HepG2 (cell line): Measurements from ENCODE around the gene CMIP. TPM values are rescaled to one million over a fixed set of nuclear protein-coding genes. Genes with fewer than 3 reads are reported as not detected.

ENCODE experiments used
- ARID4A ChIP-seq: sonication (generic); formaldehyde crosslinking; IDR thresholded peaks from 2 replicates; pipeline ENCODE4 v1.5.0; 2020; ENCODE audit warnings: mild to moderate bottlenecking, missing genetic modification reagents, borderline replicate concordance
- JUN ChIP-seq: sonication (generic); formaldehyde crosslinking; IDR thresholded peaks from 2 replicates; pipeline ENCODE4 v1.4.0; 2020; ENCODE audit warnings: mild to moderate bottlenecking, missing genetic modification reagents
- KAT8 ChIP-seq: IDR thresholded peaks from 2 replicates; pipeline ENCODE4 v1.6.1; 2016; ENCODE audit warnings: missing genetic modification reagents, missing compliant biosample characterization
- KDM5A ChIP-seq: fragments of 200-600 bp; sonication (generic); IDR thresholded peaks from 2 replicates; pipeline ENCODE4 v1.7.0; 2018; ENCODE audit warnings: antibody characterized with exemption, mild to moderate bottlenecking, low read length, borderline replicate concordance
- KDM6A ChIP-seq: IDR thresholded peaks from 2 replicates; pipeline ENCODE4 v1.6.1; 2016; ENCODE audit warnings: low read depth
- LCORL ChIP-seq, 2 experiments: fragments of 450-650 bp in 1 of 2; sonication (generic) in 1 of 2; formaldehyde crosslinking in 1 of 2; IDR thresholded peaks; 2 replicates each; pipeline versions ENCODE4 v1.5.0 to v1.6.1; 2017 to 2020; ENCODE audit warnings: antibody characterized with exemption in 1 of 2, missing genetic modification reagents in 1 of 2
- PHB2 ChIP-seq: fragments of 450-650 bp; IDR thresholded peaks from 2 replicates; pipeline ENCODE4 v1.6.1; 2018; ENCODE audit not compliant: partially characterized antibody
- RFX1 ChIP-seq: fragments of 450-650 bp; IDR thresholded peaks from 2 replicates; pipeline ENCODE4 v1.6.1; 2017
- SNAPC5 ChIP-seq: sonication (generic); formaldehyde crosslinking; IDR thresholded peaks from 2 replicates; pipeline ENCODE4 v1.8.1; 2023; ENCODE audit warnings: mild to moderate bottlenecking, missing genetic modification reagents, borderline replicate concordance
- SP2 ChIP-seq: sonication (generic); formaldehyde crosslinking; IDR thresholded peaks from 2 replicates; pipeline ENCODE4 v1.5.1; 2020; ENCODE audit warnings: mild to moderate bottlenecking, missing genetic modification reagents
- UBTF ChIP-seq: sonication (generic); formaldehyde crosslinking; IDR thresholded peaks from 2 replicates; pipeline ENCODE4 v1.4.0; 2020; ENCODE audit warnings: mild to moderate bottlenecking, missing genetic modification reagents
- ZNF143 ChIP-seq: sonication (generic); formaldehyde crosslinking; IDR thresholded peaks from 2 replicates; pipeline ENCODE4 v1.4.0; 2020; ENCODE audit warnings: missing genetic modification reagents
- ZNF224 ChIP-seq: sonication (generic); formaldehyde crosslinking; IDR thresholded peaks from 2 replicates; pipeline ENCODE4 v1.5.0; 2020; ENCODE audit warnings: mild to moderate bottlenecking, missing genetic modification reagents
- ZNF367 ChIP-seq: sonication (generic); formaldehyde crosslinking; IDR thresholded peaks from 2 replicates; pipeline ENCODE4 v1.4.0; 2020; ENCODE audit warnings: missing genetic modification reagents, borderline replicate concordance
- ZNF503 ChIP-seq: sonication (generic); formaldehyde crosslinking; IDR thresholded peaks from 2 replicates; pipeline ENCODE4 v1.4.0; 2020; ENCODE audit warnings: missing genetic modification reagents
- ZNF577 ChIP-seq: sonication (generic); formaldehyde crosslinking; IDR thresholded peaks from 2 replicates; pipeline ENCODE4 v1.4.0; 2020; ENCODE audit warnings: mild to moderate bottlenecking, low read depth, missing genetic modification reagents, borderline replicate concordance
- ZNF766 ChIP-seq: sonication (generic); formaldehyde crosslinking; IDR thresholded peaks from 2 replicates; pipeline ENCODE4 v1.5.0; 2020; ENCODE audit warnings: missing genetic modification reagents, borderline replicate concordance
- ZNF780A ChIP-seq: sonication (generic); formaldehyde crosslinking; IDR thresholded peaks from 2 replicates; pipeline ENCODE4 v1.8.0; 2022; ENCODE audit warnings: mild to moderate bottlenecking, missing genetic modification reagents, moderate library complexity
- ZNF850 ChIP-seq: sonication (generic); formaldehyde crosslinking; conservative IDR thresholded peaks from 2 replicates; pipeline ENCODE4 v1.9.0; 2021; ENCODE audit warnings: mild to moderate bottlenecking, missing genetic modification reagents
- ZSCAN31 ChIP-seq: sonication (generic); formaldehyde crosslinking; IDR thresholded peaks from 2 replicates; pipeline ENCODE4 v1.5.0; 2020; ENCODE audit warnings: low read depth, mild to moderate bottlenecking, missing genetic modification reagents
- polyA plus RNA-seq, 8 experiments: library from polyadenylated mRNA; depleted of rRNA in 3 of 8; stranded (reverse) in 7 of 8; unstranded in 1 of 8; fragments of >200 nt; fragmentation: Illumina TruSeq in 4 of 8; extraction: Trizol in 4 of 8; gene quantifications; 2 replicates each; pipeline versions ENCODE4 v1.2.1 to v1.2.3, GENCODE V29; 2011 to 2016; ENCODE audit warnings: low read depth in 4 of 8, missing spikeins in 1 of 8, mixed read lengths in 1 of 8; ENCODE audit not compliant: insufficient read depth in 1 of 8
- total RNA-seq, 5 experiments: library from RNA; depleted of rRNA; stranded (reverse); fragments of >200 nt; fragmentation: Illumina TruSeq; extraction: Trizol; gene quantifications; 2 replicates each; pipeline ENCODE4 v1.2.3, GENCODE V29; 2016; ENCODE audit warnings: low read depth in 1 of 5

Gene CMIP
- total and polyA plus RNA-seq, 2 of the 13 experiments (the other 11 are each of a cell fraction or from before 2014, with no cell fraction given) = 10.9 to 18.1 TPM

GRCh38 chr16:81451753-81452680, 7.4 kb downstream of the CMIP start (continued):
- TF ChIP-seq ZNF766 (CRISPR knock-in tag) (peak; percentile 92; the same call in 1 of the 2 replicates), JUN (CRISPR knock-in tag) (peak; percentile 87), LCORL (IDR thresholded peaks at IDR 0.05) (no peak), LCORL (CRISPR knock-in tag; IDR thresholded peaks at IDR 0.05) (peak; percentile 99), ZNF850 (CRISPR knock-in tag) (no peak), ZSCAN31 (peak; percentile 95; the same call in 1 of the 2 replicates), KAT8 (CRISPR knock-in tag) (peak; percentile 78), ZNF503 (peak; percentile 96), ZNF224 (CRISPR knock-in tag) (no peak), ZNF577 (CRISPR knock-in tag) (no peak), RFX1 (no peak), UBTF (peak; percentile 93), ZNF367 (no peak), KDM5A (peak; percentile 27; the same call in 1 of the 2 replicates), ZNF143 (CRISPR knock-in tag) (peak; percentile 56; the same call in 1 of the 2 replicates), KDM6A (CRISPR knock-in tag) (peak; percentile 80; the same call in 1 of the 2 replicates), PHB2 (no peak), SP2 (CRISPR knock-in tag) (no peak), ZNF780A (CRISPR knock-in tag) (peak; percentile 88), ARID4A (CRISPR knock-in tag) (peak; percentile 96), SNAPC5 (CRISPR knock-in tag) (peak; percentile 86; the same call in 1 of the 2 replicates)
